HG03571 (cell line): Measurements from ENCODE around the gene MARCO.

Source experiments
- ATAC-seq: cut with Tn5 transposase; IDR thresholded peaks from one replicate; pipeline ENCODE4 v1.9.1; 2021; ENCODE audit not compliant: unreplicated experiment

MARCO gene

DNA sequence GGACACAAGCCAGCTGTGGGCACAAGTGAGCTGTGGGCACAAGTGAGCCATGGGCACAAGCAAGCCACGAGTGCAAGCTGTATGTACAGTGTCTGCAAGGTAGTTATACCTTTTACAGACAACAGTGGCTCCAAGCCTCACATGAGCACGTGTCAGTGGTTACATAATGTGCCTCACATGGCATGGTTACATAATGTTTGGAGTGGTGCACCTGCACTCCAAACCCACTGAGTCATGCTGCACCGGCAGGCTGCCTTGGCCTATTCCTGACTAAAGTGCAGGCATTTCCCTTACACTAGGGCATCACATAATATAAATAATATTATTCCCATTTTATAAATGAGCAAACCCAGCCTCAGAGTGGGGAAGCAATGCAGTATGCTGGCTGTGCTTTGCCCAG lies 62.6 kb downstream of the MARCO start:
- no peak for ATAC-seq

DNA sequence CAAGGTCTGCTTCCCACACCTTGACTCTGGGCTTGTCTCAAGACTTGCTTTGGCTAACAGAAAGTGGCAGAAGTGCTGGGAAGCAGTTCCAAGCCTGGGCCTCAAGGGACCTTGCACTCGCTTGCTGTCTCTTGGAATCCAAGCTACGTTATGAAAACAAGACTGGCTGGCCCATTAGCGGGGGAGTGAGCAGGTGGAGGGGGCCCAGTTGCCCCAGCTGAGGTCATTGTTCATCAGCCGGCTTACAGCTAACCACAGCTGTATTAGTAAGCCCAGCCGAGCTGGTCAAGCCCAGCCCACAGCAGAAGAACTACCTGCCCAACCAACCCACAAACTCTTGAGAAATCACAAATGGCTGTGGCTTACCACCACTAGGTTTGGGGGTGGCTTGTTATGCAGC lies 63.1 kb downstream of the MARCO start:
- ATAC-seq = no peak

GRCh38 chr2:119005555-119005954 lies 63.6 kb downstream of the MARCO start:
- ATAC-seq = no peak

DNA sequence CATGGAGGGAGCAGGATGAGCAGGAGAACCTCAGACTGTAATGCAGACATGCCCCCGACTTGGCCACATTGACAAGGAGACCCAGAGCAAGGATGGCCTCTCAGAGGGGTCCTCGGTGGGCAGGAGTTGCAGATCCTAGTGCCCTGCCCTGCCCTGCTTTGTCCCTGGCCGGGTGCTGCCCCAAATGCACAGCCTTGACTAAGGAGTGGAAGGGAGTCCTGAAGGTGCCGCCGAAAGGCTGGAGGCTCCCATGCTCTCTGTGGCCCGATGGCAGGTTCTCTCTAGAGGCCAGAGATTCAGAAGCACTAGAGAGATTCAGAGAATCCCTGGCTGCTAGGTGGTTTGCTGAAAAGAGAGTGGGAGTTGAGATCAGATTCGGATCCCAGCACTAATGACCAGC lies 64.4 kb downstream of the MARCO start:
- no peak for ATAC-seq

DNA sequence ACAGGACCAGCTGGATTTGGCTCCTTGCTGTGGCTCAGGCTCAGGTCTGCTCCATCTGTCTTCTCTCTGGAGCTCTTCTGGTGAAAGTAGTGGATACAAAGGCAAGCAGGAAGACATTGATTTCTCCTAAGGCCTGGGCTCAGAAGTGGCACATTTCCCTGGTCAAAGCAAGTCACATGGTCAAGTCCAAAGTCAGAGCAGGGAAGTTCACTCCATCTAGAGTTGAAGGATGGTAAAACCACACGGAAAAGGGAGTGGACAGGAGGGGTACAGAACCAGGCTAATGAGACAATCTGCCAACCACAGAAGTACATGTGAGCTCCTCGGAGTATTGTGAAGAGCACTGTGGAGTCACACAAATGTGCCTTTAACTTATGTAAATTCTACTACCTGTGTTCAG lies 66.1 kb downstream of the MARCO start:
- no peak for ATAC-seq

DNA sequence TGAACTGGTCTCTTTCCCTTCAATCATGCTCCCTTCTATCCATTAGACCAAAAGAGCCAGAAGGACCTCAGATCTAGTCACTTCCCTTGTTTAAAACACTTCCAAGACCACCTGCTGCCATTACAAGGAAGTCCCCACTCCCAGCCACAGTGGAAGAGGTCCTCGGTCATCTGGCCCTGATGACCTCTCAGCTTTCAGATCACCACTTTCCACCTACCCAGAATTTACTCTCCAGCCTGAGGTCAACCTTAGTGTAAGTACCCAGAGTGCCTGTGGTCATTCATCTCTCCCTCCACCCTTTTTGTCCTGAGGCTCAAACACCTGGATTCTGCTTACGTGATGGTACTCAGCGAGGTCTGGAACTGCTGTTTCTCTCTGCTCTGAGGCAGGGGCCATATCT lies 67.1 kb downstream of the MARCO start:
- ATAC-seq = no peak

GRCh38 chr2:119010336-119010735 lies 68.3 kb downstream of the MARCO start:
- ATAC-seq = no peak

- ATAC-seq = no peak
These were observed 69.3 kb downstream of the MARCO start for GRCh38 chr2:119011162-119011909.

DNA sequence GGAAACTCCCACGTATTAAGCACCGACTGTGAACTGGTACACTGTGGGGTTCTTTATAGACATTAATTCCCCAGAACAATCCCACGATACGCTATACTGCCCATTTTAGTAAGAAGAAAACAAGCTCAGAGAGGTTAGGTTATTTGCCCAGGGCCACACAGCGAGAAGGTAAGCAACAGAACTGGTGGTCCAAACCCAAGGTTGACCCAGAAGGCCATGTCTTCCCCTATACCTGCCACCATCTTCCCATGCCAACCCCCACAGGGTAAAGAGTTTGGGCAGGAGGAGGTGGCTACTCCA lies 69.9 kb downstream of the MARCO start:
- no peak for ATAC-seq

- ATAC-seq = no peak
These were observed 70.6 kb downstream of the MARCO start for GRCh38 chr2:119012345-119013301.

GRCh38 chr2:119013671-119014070 lies 71.7 kb downstream of the MARCO start:
- ATAC-seq = no peak

DNA sequence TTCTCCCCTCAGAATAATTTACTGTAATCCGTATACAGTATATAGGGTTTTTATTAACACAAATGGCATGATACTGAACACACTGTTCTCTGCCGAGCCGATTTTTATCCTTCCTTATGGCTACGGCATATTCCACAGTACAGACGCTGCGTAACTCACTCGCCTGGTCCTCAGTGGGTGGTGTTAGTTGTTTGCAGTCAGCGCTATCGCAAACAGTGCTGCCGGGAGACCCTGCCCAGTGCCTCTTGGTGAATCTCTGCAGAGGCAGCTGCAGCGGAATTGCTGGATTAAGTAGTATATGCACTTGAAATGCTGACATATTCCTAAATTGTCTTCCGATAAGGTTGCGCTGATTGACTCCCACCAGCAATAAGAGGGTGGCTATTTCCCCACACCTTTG lies 73.9 kb downstream of the MARCO start:
- ATAC-seq = no peak

DNA sequence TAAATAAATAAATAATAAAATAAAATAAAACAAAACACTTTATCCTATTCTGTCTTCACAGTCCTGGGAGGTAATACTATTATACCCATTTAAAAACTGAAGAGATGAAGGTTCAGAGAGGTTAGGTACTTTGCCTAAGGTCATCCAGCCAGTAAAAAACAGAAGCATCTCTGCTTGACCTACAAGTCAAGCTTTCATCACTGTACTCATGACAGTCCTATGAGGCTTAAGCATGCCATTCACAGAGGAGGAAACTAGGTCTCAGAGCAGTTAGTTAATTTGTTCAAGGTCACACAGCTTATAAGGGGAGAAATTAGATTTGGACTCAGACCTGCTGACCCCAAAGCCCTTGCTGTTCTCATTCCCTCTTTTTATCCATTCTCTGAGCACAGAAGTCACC lies 77.5 kb downstream of the MARCO start:
- ATAC-seq = no peak

DNA sequence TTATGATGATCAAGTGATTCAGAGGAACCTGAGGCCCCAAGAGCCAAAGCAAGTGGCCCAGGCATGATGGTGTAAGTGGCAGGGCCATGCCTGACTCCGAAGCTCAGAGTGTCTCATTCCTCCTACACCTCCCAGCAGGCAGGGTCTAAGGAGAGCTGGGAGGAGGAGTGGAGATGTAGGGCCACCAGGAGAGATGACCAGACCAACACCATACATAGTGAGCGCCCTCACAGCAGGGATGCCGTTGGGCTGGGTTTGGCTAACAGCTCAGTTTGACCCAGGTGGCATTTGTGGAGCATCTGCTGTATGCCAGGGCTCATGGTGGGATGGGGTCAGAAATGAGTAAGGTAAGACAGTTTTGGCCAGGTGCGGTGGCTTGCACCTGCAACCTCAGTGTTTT lies 80.7 kb downstream of the MARCO start:
- ATAC-seq = no peak

DNA sequence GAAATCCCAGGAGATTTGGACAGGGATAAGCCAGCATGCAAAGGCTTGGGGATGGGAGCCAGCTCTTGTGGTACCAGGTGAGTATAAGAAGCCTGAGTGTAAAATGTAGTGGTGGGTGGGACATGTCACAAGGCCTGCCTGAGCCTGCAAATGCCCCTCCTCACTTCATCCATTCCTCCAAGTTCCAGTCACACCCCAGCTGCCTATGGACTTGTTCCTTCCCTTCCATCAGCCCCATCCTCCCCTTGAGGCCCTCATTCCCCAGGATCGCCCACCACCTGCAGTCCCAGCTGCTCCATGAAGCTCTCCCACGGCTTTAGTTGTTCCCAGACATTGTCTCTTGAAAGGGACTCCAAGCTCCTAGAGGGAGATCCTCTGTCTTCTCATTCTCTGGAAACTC lies 81.5 kb downstream of the MARCO start:
- ATAC-seq = no peak

GRCh38 chr2:119024152-119024551 lies 82.2 kb downstream of the MARCO start:
- ATAC-seq = no peak

GRCh38 chr2:119024568-119024967 lies 82.6 kb downstream of the MARCO start:
- no peak for ATAC-seq

GRCh38 chr2:119025013-119025412 lies 83.0 kb downstream of the MARCO start:
- ATAC-seq = no peak

DNA sequence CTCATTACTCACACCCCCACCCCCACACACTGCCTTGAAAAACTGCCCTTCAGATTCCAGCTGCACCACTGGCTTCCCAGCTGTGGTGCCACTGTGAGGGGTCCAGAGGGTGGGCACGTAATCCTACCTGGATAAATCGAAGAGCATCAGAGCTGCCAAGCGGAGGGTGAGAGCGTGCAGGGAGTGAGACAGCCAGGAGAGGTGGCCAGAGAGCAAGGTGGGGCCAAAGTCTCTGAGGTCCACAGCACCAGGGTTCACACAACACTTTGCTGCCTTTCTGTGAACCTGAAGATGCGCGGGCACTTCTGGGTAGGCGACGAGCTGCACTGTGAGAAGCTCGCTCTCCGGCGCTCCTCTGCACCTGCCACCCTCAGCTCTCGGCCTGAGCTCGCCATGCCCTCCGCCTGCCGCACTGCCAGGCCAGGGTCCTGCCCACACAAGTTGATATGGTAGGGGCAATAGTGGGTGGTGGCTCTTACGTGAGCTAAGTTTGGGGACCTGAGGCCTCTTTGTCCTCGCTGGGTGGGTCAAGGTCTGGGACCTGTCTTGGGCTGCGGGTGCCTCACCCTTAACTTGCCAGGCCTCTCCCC lies 83.9 kb downstream of the MARCO start:
- no peak for ATAC-seq

DNA sequence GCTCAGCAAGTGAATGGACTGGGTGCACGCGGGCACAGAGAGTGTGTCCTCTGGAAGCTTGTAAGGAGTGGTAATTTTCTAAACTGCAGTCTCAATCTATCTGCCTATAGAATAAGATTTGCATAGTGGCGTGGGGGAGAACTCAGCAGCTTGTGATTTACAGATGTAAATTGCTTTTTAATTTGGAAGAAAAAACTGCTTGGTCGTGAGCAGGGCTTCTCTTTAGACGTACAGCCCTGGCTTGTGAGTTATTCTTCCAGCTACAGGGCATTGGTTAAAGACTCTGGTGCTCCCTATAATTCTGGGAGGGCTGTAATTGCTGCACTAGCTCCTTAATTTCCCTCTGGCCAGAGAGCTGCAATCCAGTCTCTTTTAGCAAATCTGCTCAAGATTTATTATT lies 84.9 kb downstream of the MARCO start:
- ATAC-seq = no peak

GRCh38 chr2:119028327-119029174 lies 86.6 kb downstream of the MARCO start:
- ATAC-seq = no peak
